HG03045 (cell line): ENCODE data around the gene PDXDC1.
"Not testable (repeated sequence)": the region's sequence is repeated elsewhere in the genome, so short reads cannot be mapped to it uniquely, and the experiment has no call there.

Experiments
- ATAC-seq: cut with Tn5 transposase; IDR thresholded peaks from one replicate; pipeline ENCODE4 v1.9.1; 2021; ENCODE audit warnings: mild to moderate bottlenecking, moderate library complexity; ENCODE audit not compliant: unreplicated experiment

The PDXDC1 gene

GRCh38 chr16:15057681-15058417 is 83.0 kb downstream of the PDXDC1 start:
- no peak for ATAC-seq

GRCh38 chr16:15059324-15059723 is 84.5 kb downstream of the PDXDC1 start:
- no peak for ATAC-seq

GRCh38 chr16:15062085-15062810 is 87.4 kb downstream of the PDXDC1 start:
- not testable (repeated sequence) for ATAC-seq

- ATAC-seq, result not testable (repeated sequence)
These were observed 91.1 kb downstream of the PDXDC1 start for GRCh38 chr16:15065961-15066360.

- ATAC-seq, result not testable (repeated sequence)
These were observed 91.9 kb downstream of the PDXDC1 start for GRCh38 chr16:15066690-15067089.

GRCh38 chr16:15071013-15071412 is 96.2 kb downstream of the PDXDC1 start:
- ATAC-seq, result not testable (repeated sequence)

GRCh38 chr16:15071916-15072769 is 97.3 kb downstream of the PDXDC1 start:
- ATAC-seq, result not testable (repeated sequence)

- no peak for ATAC-seq
These were observed 98.3 kb downstream of the PDXDC1 start for GRCh38 chr16:15073101-15073500.

- not testable (repeated sequence) for ATAC-seq
These were observed 101.3 kb downstream of the PDXDC1 start for GRCh38 chr16:15076161-15076560.

GRCh38 chr16:15080883-15081282 is 106.1 kb downstream of the PDXDC1 start:
- ATAC-seq, result not testable (repeated sequence)

GRCh38 chr16:15082788-15083187 is 108.0 kb downstream of the PDXDC1 start:
- ATAC-seq, result not testable (repeated sequence)

- ATAC-seq, result not testable (repeated sequence)
These were observed 115.9 kb downstream of the PDXDC1 start for GRCh38 chr16:15090663-15091269.

GRCh38 chr16:15093571-15093954 is 118.7 kb downstream of the PDXDC1 start:
- ATAC-seq, result not testable (repeated sequence)

GRCh38 chr16:15093955-15094827 is 119.4 kb downstream of the PDXDC1 start, which contains the start of gene RRN3:
TSS of gene RRN3 (minus strand) at chr16:15094272. CDS start at chr16:15094233, 39 bp downstream.
- peak; percentile 99 for ATAC-seq

- not testable (repeated sequence) for ATAC-seq
These were observed 121.8 kb downstream of the PDXDC1 start for GRCh38 chr16:15096583-15096972.

GRCh38 chr16:15099366-15099909 is 124.6 kb downstream of the PDXDC1 start:
- ATAC-seq, result not testable (repeated sequence)

- ATAC-seq, result not testable (repeated sequence)
These were observed 125.7 kb downstream of the PDXDC1 start for GRCh38 chr16:15100372-15100987.

- ATAC-seq, result not testable (repeated sequence)
These were observed 153.0 kb downstream of the PDXDC1 start for GRCh38 chr16:15127641-15128425.
